C4-2B (cell line): ENCODE data around the gene FRMPD2.

Source experiments
- ZFX ChIP-seq: fragments of 450-650 bp; IDR thresholded peaks from 2 replicates; pipeline ENCODE4 v1.6.1; 2017
- TF ChIP-seq, protein P1 (sequence below): fragments of 450-650 bp; conservative IDR thresholded peaks from 2 replicates; pipeline ENCODE4 v1.5.1; 2017; ENCODE audit warnings: mild to moderate bottlenecking

DNA sequence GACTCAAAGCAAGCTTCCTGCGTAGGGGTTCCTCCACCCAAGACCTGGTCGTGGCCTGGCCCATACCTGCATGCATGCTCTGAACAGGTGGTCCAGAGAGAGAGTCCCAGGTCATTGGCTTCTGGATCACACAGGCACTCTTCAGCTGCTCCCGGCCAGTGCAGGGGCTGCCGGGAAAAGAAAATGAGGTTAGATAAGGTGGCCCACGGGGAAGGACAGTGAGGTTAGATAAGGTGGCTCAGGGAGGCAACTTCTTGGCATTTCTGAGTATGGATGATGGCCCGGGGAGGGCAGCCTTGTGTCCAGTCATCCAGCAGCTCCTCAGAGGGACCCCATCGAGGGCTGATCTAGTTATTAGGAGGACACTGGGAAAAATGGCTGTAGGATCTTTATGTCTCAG, 87.4 kb downstream of the FRMPD2 start:
- TF ChIP-seq, protein P1, sequence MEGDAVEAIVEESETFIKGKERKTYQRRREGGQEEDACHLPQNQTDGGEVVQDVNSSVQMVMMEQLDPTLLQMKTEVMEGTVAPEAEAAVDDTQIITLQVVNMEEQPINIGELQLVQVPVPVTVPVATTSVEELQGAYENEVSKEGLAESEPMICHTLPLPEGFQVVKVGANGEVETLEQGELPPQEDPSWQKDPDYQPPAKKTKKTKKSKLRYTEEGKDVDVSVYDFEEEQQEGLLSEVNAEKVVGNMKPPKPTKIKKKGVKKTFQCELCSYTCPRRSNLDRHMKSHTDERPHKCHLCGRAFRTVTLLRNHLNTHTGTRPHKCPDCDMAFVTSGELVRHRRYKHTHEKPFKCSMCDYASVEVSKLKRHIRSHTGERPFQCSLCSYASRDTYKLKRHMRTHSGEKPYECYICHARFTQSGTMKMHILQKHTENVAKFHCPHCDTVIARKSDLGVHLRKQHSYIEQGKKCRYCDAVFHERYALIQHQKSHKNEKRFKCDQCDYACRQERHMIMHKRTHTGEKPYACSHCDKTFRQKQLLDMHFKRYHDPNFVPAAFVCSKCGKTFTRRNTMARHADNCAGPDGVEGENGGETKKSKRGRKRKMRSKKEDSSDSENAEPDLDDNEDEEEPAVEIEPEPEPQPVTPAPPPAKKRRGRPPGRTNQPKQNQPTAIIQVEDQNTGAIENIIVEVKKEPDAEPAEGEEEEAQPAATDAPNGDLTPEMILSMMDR: no peak
- no peak for TF ChIP-seq ZFX
